NCI-H345 treated with DMSO at 0.1 percent for 48 hours (cell line): ENCODE data around the gene MASTL.

Experiments
- DNase-seq: peaks from one replicate; lab custom pipeline; 2025; ENCODE audit not compliant: unreplicated experiment; lab: John Stamatoyannopoulos, UW

Gene MASTL

DNA sequence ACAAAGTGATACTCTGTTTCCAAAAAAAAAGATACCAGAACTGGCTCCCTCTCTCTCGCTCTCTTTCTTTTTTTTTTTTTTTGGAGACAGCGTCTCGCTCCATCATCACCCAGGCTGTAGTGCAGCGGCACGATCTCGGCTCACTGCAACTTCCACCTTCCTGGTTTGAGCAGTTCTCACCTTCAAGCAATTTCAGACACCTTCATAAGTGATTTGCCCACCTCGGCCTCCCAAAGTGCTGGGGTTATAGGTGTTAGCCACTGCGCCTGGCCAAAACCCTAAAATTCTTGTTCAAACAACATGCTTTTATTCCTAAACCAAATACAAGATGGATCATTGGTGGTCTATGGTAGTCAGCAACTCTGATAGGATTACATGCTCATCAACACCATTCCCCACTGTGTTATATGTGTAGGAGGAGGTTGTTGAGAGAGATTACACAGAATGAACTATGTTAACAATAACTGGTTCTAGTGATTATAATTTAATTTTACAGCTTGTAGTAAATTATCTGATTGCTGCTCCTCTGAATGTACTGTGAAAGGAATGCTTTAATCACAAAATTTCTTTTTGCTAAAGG, 69.9 kb downstream of the MASTL start:
- no peak for DNase-seq

DNA sequence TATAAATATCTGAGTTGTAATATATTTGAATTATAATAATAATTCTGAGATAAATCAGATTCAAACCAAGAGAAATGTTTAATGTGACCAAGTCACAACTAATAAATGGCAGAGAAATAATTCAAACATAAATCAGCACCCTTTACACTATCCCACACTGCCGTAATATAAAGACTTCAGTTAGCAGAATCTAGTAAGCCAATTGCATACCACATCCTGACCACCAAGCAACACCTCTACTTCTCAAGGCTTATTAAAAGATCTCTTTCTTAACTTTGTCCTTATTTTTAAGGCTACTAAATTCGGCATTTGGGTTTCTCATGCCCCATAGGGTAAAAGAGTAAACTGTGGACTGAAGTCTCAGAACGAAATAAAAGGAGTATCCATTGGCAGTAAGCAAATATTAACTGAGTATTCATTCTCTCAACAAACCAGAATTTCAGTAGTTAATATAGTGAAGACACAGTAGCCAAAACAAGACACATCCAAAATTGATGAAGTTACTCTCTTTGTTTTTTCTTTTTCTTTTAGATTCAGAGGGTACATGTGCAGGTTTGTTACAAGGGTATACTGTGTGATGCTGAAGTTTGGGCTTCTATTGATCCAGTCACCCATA, 70.6 kb downstream of the MASTL start:
- no peak for DNase-seq

DNA sequence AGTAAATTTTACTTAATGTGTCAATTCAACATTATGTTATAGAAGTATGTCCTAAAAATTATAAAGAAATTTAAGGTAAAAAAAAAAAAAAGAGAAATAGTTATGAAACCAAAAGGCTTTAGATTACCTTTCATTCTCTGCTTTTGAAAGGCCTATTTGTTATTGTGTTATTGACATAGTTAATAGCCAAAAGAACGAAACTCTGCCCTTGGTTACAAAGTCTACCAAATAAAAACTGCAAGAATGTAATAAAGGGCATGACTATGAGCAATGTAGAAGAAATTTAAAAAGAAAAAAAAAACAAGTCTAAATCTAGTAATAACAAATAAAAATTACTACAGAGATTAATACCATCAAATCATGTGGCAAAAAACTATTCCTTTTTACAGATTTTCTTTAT, 74.9 kb downstream of the MASTL start:
- no peak for DNase-seq

DNA sequence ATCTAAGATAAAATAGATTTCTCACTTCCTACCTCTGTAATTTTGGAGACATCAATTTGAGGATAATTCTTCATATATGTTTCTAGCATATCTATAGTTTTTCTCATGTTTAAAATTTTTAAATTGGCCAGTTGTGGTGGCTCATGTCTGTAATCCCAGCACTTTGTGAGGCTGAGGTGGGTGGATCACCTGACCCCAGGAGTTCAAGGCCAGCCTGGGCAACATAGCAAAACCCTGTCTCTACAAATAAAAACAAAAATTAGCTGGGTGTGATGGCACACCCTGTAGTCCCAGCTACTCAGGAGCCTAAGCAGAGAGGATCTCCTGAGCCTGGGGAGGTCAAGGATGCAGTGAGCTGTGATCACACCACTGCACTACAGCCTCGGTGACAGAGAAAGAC, 80.6 kb downstream of the MASTL start:
- DNase-seq, result no peak
